Measurements from ENCODE around the gene PREP. TPM values are rescaled to one million over a fixed set of nuclear protein-coding genes. Genes with fewer than 3 reads are reported as not detected.

PREP gene
- total and polyA plus RNA-seq, 2 of the 8 experiments (the other 6 are each of a cell fraction or from before 2014, with no cell fraction given): 26.8 to 70.0 TPM

GRCh38 chr6:105326216-105326615 is 76.7 kb downstream of the PREP start:
- FAIRE-seq (no peak), DNase-seq (ENCODE audit: low read depth in 1 of 2, low spot score in 2 of 2) (no peak)
- no peak overlapping the region for H3K23ac ChIP-seq (ENCODE audit: insufficient read length)
- no peak overlapping the region for H2BK15ac ChIP-seq (ENCODE audit: low read length)
- H2BK20ac ChIP-seq (ENCODE audit: low read length): no peak overlapping the region
- H3K56ac ChIP-seq (replicated peaks; ENCODE audit: insufficient read length, low read depth, low read length): no peak overlapping the region
- no peak overlapping the region for H4K8ac ChIP-seq (ENCODE audit: extremely low read depth, insufficient read depth, low read length)
- CTCF ChIA-PET (ENCODE audit: partially characterized antibody): interaction anchor here (0.6 to 2.8 kb wide), 5 partner anchors 9 to 394 kb away, joined by 3 to 25 read pairs (median 4); no protein-coding TSS in a partner anchor
- TF ChIP-seq NRF1 (IDR thresholded peaks at IDR 0.05; ENCODE audit: low read depth, low read length) (no peak), KDM4A (IDR thresholded peaks at IDR 0.05; ENCODE audit: low read depth, low read length, severe bottlenecking) (no peak)
- no peak overlapping the region for H3K18ac ChIP-seq (ENCODE audit: extremely low read depth, low read length)
- no peak overlapping the region for H3K27ac ChIP-seq (ENCODE audit: low read depth, low read length)
- POLR2A ChIA-PET (ENCODE audit: partially characterized antibody): no interaction called here
- H3K4me2 ChIP-seq (ENCODE audit: insufficient read depth in 1 of 2, low read depth in 2 of 2, low read length in 2 of 2): no peak overlapping the region
- no peaks in the 10 kb centered on the region for H3K79me2 ChIP-seq (ENCODE audit: control insufficient read depth in 1 of 2, insufficient read depth in 2 of 2, low read length in 2 of 2)
- WGBS, 2 experiments (ENCODE audit: extremely low coverage in 1 of 2, insufficient coverage in 1 of 2, insufficient read length in 1 of 2, insufficient replicate concordance in 2 of 2, low coverage in 1 of 2, low lambda C conversion rate in 2 of 2, missing lambda C conversion rate in 1 of 2): 63% methylated on average over 2 of the region's 2 CpGs; no CpG with 5 or more reads in 1 of the 2 experiments
- no peaks in the 10 kb centered on the region; the same call in 1 of the 2 replicates for H3K79me1 ChIP-seq (ENCODE audit: low read depth, low read length)
- H4K20me1 ChIP-seq (replicated peaks in 1 of 2; ENCODE audit: control insufficient read depth in 1 of 2, insufficient read depth in 2 of 2, low read length in 2 of 2): no peaks in the 10 kb centered on the region
- H4K91ac ChIP-seq (replicated peaks; ENCODE audit: insufficient read length, low read length): no peak overlapping the region
- no peak overlapping the region for H2BK5ac ChIP-seq (ENCODE audit: low read depth, low read length)
- H2BK12ac ChIP-seq (ENCODE audit: low read depth, low read length): no peak overlapping the region
- peaks cover 2 to 25% (median 17%) of the 10 kb centered on the region in 4 experiments; a peak in 6 of 8 replicates for H3K36me3 ChIP-seq (ENCODE audit: control insufficient read depth in 2 of 4, insufficient read depth in 4 of 4, low read length in 3 of 4)
- no peak overlapping the region for H2BK120ac ChIP-seq (replicated peaks; ENCODE audit: low read depth, low read length)
- no peak overlapping the region for H3K9ac ChIP-seq (replicated peaks in 1 of 4; ENCODE audit: extremely low read depth in 1 of 4, low read depth in 3 of 4, low read length in 3 of 4)
- H3K4ac ChIP-seq (replicated peaks; ENCODE audit: insufficient read length, low read depth, low read length): no peak overlapping the region
- H4K5ac ChIP-seq (ENCODE audit: insufficient read length, low read depth, low read length): no peak overlapping the region
- no peaks in the 10 kb centered on the region for H3K23me2 ChIP-seq (ENCODE audit: low read depth, low read length)
- H2AK5ac ChIP-seq (ENCODE audit: low read depth, low read length): no peak overlapping the region
- no peak overlapping the region for H3K4me3 ChIP-seq (ENCODE audit: extremely low read depth in 1 of 4, insufficient read depth in 2 of 4, low read depth in 3 of 4, low read length in 4 of 4)
- no peak overlapping the region for H3K14ac ChIP-seq (ENCODE audit: insufficient read length)
- no peak overlapping the region for H2AFZ ChIP-seq (ENCODE audit: low read length)
- H3K4me1 ChIP-seq (replicated peaks in 1 of 4; ENCODE audit: control insufficient read depth in 3 of 4, insufficient read depth in 4 of 4, low read length in 3 of 4): no peaks in the 10 kb centered on the region
- no peaks in the 10 kb centered on the region for H3K27me3 ChIP-seq (replicated peaks in 1 of 4; ENCODE audit: control insufficient read depth in 3 of 4, extremely low read depth in 1 of 4, insufficient read depth in 3 of 4, low read length in 3 of 4)
- no peaks in the 10 kb centered on the region for H3K9me3 ChIP-seq (ENCODE audit: insufficient read depth in 2 of 2, low read depth in 1 of 2, low read length in 1 of 2)

Measured in H1 (cell line).